NCI-H460 (cell line): ENCODE data around the gene EGLN3. TPM values are rescaled to one million over a fixed set of nuclear protein-coding genes. Genes with fewer than 3 reads are reported as not detected.
"Not testable (repeated sequence)": the region's sequence is repeated elsewhere in the genome, so short reads cannot be mapped to it uniquely, and the experiment has no call there.

Experiments used
- DNase-seq: peaks from one replicate; pipeline ENCODE4 v3.0.0-alpha.2; 2016; ENCODE audit warnings: low read depth; ENCODE audit errors: extremely low read depth
- total RNA-seq: library from RNA; depleted of rRNA; stranded (reverse); fragments of >200 nt; shearing (Covaris generic); gene quantifications from 2 replicates; pipeline ENCODE4 v1.2.3, GENCODE V29; 2014

The EGLN3 gene
- total RNA-seq, 1 experiment from 2014 or later: 11.1 TPM

- DNase-seq: no peak
Observed at GRCh38 chr14:33940561-33941011, 10.3 kb downstream of the EGLN3 start.

- peak; percentile 72 for DNase-seq
Observed at GRCh38 chr14:33938131-33938949, 12.5 kb downstream of the EGLN3 start.

DNA sequence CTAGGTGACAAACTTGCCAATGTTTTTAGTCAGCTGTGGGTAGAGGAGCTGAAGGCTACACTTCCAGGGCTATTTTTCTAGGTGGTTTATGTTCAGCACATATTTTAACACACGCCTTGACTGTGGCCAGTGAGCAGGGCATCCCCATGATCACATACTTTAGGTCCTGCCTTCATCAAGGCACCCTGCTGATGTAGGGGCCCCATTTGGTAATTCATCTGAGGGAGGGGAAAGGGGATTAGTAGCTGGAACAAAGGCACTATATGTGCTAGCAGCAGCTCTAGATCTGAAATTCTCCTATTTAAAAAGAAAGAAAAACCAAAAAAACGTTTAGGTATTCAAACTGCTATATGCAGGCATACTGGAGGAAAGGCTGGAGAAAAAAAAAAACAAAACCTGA, 14.5 kb downstream of the EGLN3 start:
- DNase-seq: no peak

GRCh38 chr14:33934938-33935337, 15.9 kb downstream of the EGLN3 start:
- no peak for DNase-seq

DNA sequence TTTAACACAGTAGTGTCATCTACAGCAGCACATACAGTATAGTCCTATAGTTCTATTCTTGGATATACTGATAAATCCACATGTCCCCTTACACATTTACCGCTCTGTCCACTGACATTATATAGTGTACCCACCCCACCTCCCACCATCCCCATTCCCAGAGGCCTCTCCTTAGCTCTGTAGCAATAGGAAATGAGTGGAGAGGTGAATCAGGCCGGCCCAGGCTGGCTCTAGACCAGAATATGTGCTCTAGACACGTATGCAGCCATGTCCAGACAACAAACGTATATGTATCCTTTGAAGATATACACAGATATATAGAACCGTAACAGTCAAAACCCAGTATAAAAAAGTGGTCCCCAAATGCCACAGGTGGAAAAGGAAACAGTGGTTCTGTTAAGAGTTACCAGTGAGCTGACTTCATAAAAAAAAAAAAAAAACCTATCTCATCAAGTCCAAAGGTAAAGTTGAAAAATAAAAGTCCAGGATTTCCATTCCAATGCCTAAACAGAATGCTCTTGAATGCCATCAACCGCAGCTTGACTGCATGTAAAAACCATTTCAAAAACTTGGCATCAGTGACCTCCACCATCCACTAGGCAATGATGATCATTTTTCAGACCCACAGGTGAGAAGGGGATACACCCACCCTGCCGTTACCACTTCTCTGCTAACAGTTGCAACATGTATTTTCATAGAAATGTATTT, 16.7 kb downstream of the EGLN3 start:
- no peak for DNase-seq

GRCh38 chr14:33933386-33933933, 17.4 kb downstream of the EGLN3 start:
- DNase-seq: no peak

GRCh38 chr14:33932576-33933345, 18.1 kb downstream of the EGLN3 start:
- DNase-seq: no peak

GRCh38 chr14:33932033-33932432, 18.8 kb downstream of the EGLN3 start:
- no peak for DNase-seq

DNA sequence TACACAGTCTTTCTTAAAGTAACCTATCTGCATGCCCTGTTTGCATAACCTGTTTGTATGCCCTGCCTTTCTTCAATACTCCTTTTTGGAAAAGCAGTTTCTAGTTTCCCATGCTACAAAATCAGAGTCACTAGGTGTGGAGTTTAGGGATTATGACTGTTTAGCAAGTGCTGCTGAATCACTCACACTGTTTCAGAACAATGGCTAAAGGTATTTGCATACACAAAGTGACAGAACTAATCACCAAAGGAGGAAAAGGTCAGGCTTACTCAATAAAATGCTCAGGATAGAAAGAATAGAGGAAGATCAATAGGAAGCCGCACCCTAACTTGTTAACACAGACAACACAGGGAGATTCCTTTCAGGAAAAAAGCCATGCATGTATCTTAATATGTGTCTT, 19.4 kb downstream of the EGLN3 start:
- DNase-seq: no peak

DNA sequence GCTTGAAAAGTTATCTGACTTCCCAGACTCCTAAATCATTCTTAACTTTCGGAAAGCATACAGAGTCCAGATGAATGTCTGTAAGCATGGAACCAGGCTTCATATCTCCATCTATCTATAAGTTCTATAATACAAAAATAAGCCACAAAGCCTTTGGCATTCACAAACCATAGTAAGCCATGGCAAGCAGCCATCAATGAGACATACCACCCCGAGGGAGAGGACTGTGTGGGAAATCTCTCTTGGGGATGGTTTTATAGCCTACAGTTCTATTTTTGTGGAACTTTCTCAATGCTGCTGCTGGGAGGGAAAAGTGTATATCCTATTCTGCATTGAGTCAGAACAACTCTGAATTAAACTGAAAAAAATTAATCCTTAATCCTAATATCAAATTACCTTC, 20.4 kb downstream of the EGLN3 start:
- DNase-seq: no peak

DNA sequence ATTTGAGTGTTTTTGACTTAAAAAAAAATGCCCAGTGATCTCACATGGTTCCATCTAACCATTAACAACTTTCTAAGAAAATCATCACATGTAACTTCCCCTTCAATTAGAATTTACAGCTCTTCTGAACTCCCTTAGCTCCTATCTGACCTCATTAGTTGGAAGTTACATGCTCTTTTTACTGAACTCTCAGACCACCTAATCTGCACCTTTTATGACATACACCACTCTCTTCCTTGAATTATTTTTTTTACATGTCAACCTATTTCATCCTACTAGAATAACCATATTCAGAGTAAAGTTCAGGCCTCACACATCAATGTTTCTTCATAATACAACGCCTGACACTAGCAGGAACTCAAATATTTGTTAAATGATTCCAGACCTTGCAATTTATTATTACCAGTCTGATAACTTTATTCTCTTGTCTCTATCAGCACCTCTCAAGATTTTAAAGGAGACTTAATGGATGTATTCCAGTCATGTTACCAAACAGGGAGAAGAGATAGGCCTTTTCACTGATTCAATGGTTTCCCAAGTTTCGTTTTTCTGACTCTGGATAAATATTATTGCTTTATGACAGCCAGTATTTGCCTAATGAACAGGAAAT, 21.0 kb downstream of the EGLN3 start:
- no peak for DNase-seq

GRCh38 chr14:33928895-33929294, 22.0 kb downstream of the EGLN3 start:
- no peak for DNase-seq

GRCh38 chr14:33927944-33928343, 22.9 kb downstream of the EGLN3 start:
- DNase-seq: no peak

DNA sequence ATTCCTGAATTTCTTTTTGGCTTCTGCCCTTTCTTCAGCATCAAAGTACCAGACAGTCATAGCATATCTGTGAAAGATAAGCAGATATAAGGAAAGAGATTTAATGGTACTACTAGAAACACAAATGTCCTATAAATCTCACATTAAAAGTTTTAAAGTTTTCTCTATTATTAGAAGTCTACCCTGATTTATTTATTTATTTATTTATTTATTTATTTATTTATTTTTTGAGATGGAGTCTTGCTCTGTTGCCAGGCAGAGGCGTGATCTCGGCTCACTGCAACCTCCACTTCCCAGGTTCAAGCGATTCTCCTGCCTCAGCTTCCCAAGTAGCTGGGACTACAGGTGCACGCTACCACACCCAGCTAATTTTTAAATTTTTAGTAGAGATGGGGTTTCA, 23.9 kb downstream of the EGLN3 start:
- DNase-seq: not testable (repeated sequence)

- no peak for DNase-seq
Observed at GRCh38 chr14:33925946-33926345, 24.9 kb downstream of the EGLN3 start.

- no peak for DNase-seq
Observed at GRCh38 chr14:33925235-33925634, 25.6 kb downstream of the EGLN3 start.

GRCh38 chr14:33924566-33925100, 26.2 kb downstream of the EGLN3 start:
- DNase-seq: no peak

GRCh38 chr14:33922125-33922524, 28.7 kb downstream of the EGLN3 start:
- no peak for DNase-seq

- DNase-seq: no peak
Observed at GRCh38 chr14:33918256-33918655, 32.6 kb downstream of the EGLN3 start.

DNA sequence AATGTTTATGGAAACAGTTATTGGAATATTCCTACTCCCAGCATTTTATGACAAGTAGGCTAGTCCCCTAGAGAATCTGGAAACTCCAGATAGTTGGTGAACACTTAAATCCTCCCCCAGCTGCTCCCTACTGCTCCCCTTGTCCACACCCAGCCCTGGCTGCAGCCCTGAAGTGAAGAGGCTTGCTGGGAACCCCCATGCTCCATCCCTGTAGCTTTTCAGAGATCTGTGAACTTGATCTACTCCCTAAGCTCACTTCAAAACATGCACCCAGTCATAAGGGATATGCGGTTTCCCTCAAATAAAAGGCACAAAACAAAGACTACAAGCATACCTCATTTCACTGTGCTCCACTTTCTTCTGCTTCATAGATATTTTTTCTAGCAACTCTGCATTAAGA, 33.2 kb downstream of the EGLN3 start:
- no peak for DNase-seq
